Heart left ventricle (tissue), 16 donors: ENCODE results near the gene RPS6KC1. TPM values are rescaled to one million over a fixed set of nuclear protein-coding genes. Genes with fewer than 3 reads are reported as not detected.

Experiments used
- ATAC-seq, 4 donors: fragments of 200-7000 bp; cut with Tn5 transposase; one replicate each; pipeline ENCODE4 v1.9.1; 2020 to 2022; ENCODE audit warnings: moderate library complexity in 4 of 4, mild to moderate bottlenecking in 3 of 4, moderate number of reproducible peaks in 1 of 4
- DNase-seq, 5 donors: peaks; one replicate each; pipeline ENCODE4 v3.0.0-alpha.2; 2020
- H3K27ac ChIP-seq, 12 donors: fragments of 200-600 bp; sonication (generic) in 4 of 12; one replicate each; pipeline versions ENCODE4 v1.5.0 to v1.8.0; 2016 to 2022; ENCODE audit warnings: mild to moderate bottlenecking in 2 of 12
- H3K27me3 ChIP-seq, 9 donors: fragments of 200-600 bp; sonication (generic) in 2 of 9; one replicate each; pipeline versions ENCODE4 v1.5.1 to v1.8.0; 2016 to 2022; ENCODE audit warnings: mild to moderate bottlenecking in 3 of 9
- H3K36me3 ChIP-seq, 9 donors: fragments of 200-600 bp; sonication (generic) in 2 of 9; one replicate each; pipeline versions ENCODE4 v1.5.0 to v1.8.0; 2018 to 2022; ENCODE audit warnings: mild to moderate bottlenecking in 2 of 9
- H3K4me1 ChIP-seq, 12 donors: fragments of 200-600 bp; sonication (generic) in 4 of 12; one replicate each; pipeline versions ENCODE4 v1.5.0 to v1.8.0; 2016 to 2022; ENCODE audit warnings: mild to moderate bottlenecking in 3 of 12
- H3K4me3 ChIP-seq, 12 donors: fragments of 200-600 bp; sonication (generic) in 4 of 12; one replicate each; pipeline versions ENCODE4 v1.5.0 to v1.8.0; 2017 to 2022; ENCODE audit warnings: mild to moderate bottlenecking in 9 of 12, moderate library complexity in 4 of 12
- H3K9me3 ChIP-seq, 12 donors: fragments of 200-600 bp; sonication (generic) in 4 of 12; one replicate each; pipeline versions ENCODE4 v1.5.0 to v1.8.0; 2016 to 2022; ENCODE audit warnings: mild to moderate bottlenecking in 1 of 12
- CTCF ChIP-seq, 12 donors: fragments of 200-600 bp; sonication (generic) in 4 of 12; IDR thresholded peaks; one replicate each; pipeline versions ENCODE4 v1.5.0 to v1.8.0; 2018 to 2022; ENCODE audit warnings: antibody characterized with exemption in 12 of 12, mild to moderate bottlenecking in 5 of 12
- POLR2A ChIP-seq, 2 donors: fragments of 450-650 bp; IDR thresholded peaks; one replicate each; pipeline ENCODE4 v1.6.1; 2017; ENCODE audit warnings: antibody characterized with exemption in 2 of 2, mild to moderate bottlenecking in 2 of 2, moderate library complexity in 2 of 2
- WGBS, 4 donors: extraction: QIAGEN DNeasy Blood & Tissue Kit in 2 of 4; methylation state at CpG; one replicate each; pipeline versions ENCODE4 v1.1.5 to v1.1.7; 2013 to 2018; 5-methylcytosine and 5-hydroxymethylcytosine counted together
- intact Hi-C, 10 donors: fragments of 100-400 bp; cut with DNase I; formaldehyde crosslinking; loops; one replicate each; pipeline versions ENCODE4 v1.11.1 to v1.14.2; 2022
- polyA plus RNA-seq, 2 donors: library from polyadenylated mRNA; stranded (reverse); fragments of 200-250 nt; gene quantifications; one replicate each; pipeline ENCODE4 v1.2.3, GENCODE V29; 2013
- total RNA-seq, 9 donors: library from RNA; depleted of rRNA in 2 of 9; stranded (reverse); fragments of >200 nt in 2 of 9; fragmentation: NEBNext Ultra II Directional in 3 of 9; extraction: Animal tissue kit (Norgen Biotek cat#: 25700) in 3 of 9; gene quantifications; one replicate each; pipeline versions ENCODE4 v1.1.0 to v1.2.4, GENCODE V29; 2016 to 2023
- donor health status: ischemic (EF 13 %, LVEDD 7.1; RV severe dilation, severe dysfunction).
- donor health status: healthy with polysubstance abuse.
- donor health status: DM: no; HTN: yes; CAD: no.
- donor health status: DM: no; HTN: no; CAD: no.
- donor health status: ischemic (EF 25% LVEDD 6.9; RV normal size, moderate dysfunction).
- donor health status: ischemic (EF 25% LVEDD 5.7; RV mildly dilated, moderate dysfunction).
- donor health status: healthy.
- donor health status: DM: yes; HTN: yes; CAD: no.
- donor health status: ischemic (EF 35%, LVEDD 5.7; RV mildly dilated, moderate dysfunction).
- donor health status: nonischemic (EF 11% LVEDD 7.7; RV severe dilation, severe dysfunction).
- donor health status: DM: yes; HTN: yes; CAD: no.
- donor health status: PGD.
- donor health status: ischemic (EF 29% LVEDD 5.4; RV normal size, mild dysfunction).
- donor health status: nonischemic (EF 23%, LVEDD 6.1; RV moderate dilation, normal function).

Gene RPS6KC1
- total and polyA plus RNA-seq, 11 donors, result 3.0 to 15.6 (median 10.4) TPM

- no peaks in the 10 kb centered on the region for H3K4me1 ChIP-seq
- ATAC-seq (no peak), DNase-seq (no peak)
- intact Hi-C loops, result no loop called here
- H3K36me3 ChIP-seq, result no peaks in the 10 kb centered on the region
- TF ChIP-seq POLR2A (IDR thresholded peaks at IDR 0.05), result no peak
- TF ChIP-seq CTCF (IDR thresholded peaks at IDR 0.05), result no peak
- H3K4me3 ChIP-seq, result no peak overlapping the region
- H3K9me3 ChIP-seq, result peaks cover 0 to 5% (median 0%) of the 10 kb centered on the region in 12 donors
- no peak overlapping the region for H3K27ac ChIP-seq
- no peaks in the 10 kb centered on the region for H3K27me3 ChIP-seq
- 80 to 91% (median 87%) methylated on average over 4 of the region's 4 CpGs for WGBS, 4 donors
Observed at GRCh38 chr1:213291526-213291925, 240.5 kb downstream of the RPS6KC1 start.

DNA sequence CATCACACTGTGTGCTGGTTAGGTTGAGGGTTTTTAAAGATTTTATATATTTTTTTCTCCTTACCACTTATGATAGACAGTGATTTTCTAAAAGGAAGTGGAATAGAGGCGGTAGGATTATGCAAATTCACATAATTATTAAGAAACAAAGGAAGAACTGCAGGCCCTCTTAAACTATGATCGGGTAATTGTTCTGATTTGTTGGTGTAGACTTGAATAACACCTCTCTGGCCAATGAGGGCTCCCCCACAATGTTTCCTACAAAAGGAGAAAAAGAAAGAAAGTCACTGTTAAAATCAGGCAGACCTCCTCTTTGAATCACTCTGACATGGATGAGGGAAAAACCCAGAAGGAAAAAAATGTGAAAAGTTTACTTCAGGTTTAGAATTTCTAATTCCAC, 241.6 kb downstream of the RPS6KC1 start:
- no peak overlapping the region for H3K27ac ChIP-seq
- H3K27me3 ChIP-seq, result no peaks in the 10 kb centered on the region
- intact Hi-C loops, result no loop called here
- WGBS, 4 donors, result 84 to 91% (median 87%) methylated on average over 2 of the region's 2 CpGs
- no peaks in the 10 kb centered on the region for H3K36me3 ChIP-seq
- no peaks in the 10 kb centered on the region for H3K4me1 ChIP-seq
- ATAC-seq (no peak), DNase-seq (no peak)
- no peak for TF ChIP-seq CTCF (IDR thresholded peaks at IDR 0.05)
- TF ChIP-seq POLR2A (IDR thresholded peaks at IDR 0.05), result no peak
- H3K9me3 ChIP-seq, result peaks cover 0 to 16% (median 3%) of the 10 kb centered on the region in 12 donors
- no peak overlapping the region for H3K4me3 ChIP-seq

DNA sequence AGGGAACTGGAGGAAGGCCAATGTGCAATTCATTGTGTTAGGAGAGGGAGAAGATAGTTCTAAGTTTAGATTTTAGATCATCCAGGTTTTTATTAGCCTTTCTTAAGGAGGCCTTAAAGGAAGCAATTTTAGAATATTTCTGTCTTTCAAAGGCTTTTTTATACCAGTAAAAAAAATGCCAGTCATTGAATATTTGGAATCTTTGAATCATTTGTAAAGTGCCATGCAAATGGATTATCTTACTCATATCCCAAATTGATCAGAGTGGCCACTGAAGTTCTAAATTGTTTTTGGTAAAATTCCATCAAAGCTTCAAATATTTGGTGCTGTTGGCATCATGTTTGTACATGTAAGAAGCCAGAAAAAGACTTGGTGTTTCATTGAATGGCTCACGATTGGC, 244.8 kb downstream of the RPS6KC1 start:
- no peak for ATAC-seq
- DNase-seq, result no peak
- TF ChIP-seq POLR2A (IDR thresholded peaks at IDR 0.05), result no peak
- no peaks in the 10 kb centered on the region for H3K36me3 ChIP-seq
- H3K27ac ChIP-seq, result no peak overlapping the region
- 91 to 97% (median 96%) methylated on average over 1 of the region's 1 CpG for whole genome bisulfite sequencing, 4 donors
- no peak overlapping the region for H3K4me3 ChIP-seq
- intact Hi-C loops, result no loop called here
- peaks cover 0 to 20% (median 3%) of the 10 kb centered on the region in 12 donors for H3K9me3 ChIP-seq
- no peaks in the 10 kb centered on the region for H3K27me3 ChIP-seq
- no peaks in the 10 kb centered on the region for H3K4me1 ChIP-seq

GRCh38 chr1:213296558-213296957, 245.5 kb downstream of the RPS6KC1 start:
- Histone ChIP-seq H3K4me1 (no peaks in the 10 kb centered on the region), H3K4me3 (no peak overlapping the region), H3K9me3 (peaks cover 0 to 20% (median 3%) of the 10 kb centered on the region in 12 donors), H3K36me3 (no peaks in the 10 kb centered on the region), H3K27me3 (no peaks in the 10 kb centered on the region), H3K27ac (no peak overlapping the region)
- ATAC-seq, result no peak
- DNase-seq, result no peak
- TF ChIP-seq POLR2A (IDR thresholded peaks at IDR 0.05) (no peak), CTCF (IDR thresholded peaks at IDR 0.05) (no peak)
- intact Hi-C loops, result no loop called here

DNA sequence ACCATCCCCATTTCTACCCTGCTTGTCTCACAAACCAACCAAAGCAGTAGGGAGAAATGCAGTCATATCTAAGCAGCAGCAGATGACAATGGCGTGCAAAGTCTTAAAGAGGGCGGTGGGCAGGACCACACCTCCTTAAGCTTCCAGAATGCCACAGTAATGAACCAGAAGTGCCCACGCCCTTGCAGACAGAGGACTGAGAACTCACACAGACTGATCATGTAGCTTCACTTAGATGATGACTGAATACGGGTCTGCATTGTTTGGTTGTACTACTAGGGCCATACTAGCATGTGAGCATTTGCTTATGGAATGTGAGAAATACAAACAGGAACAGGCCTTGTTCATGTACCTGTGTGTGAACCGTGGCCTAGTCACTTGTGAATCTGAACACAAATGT, 246.0 kb downstream of the RPS6KC1 start:
- no peaks in the 10 kb centered on the region for H3K4me1 ChIP-seq
- ATAC-seq (no peak), DNase-seq (no peak)
- intact Hi-C loops, result no loop called here
- WGBS, 4 donors, result 90 to 99% (median 96%) methylated on average over 5 of the region's 5 CpGs
- TF ChIP-seq CTCF (IDR thresholded peaks at IDR 0.05), result no peak
- no peak for TF ChIP-seq POLR2A (IDR thresholded peaks at IDR 0.05)
- H3K4me3 ChIP-seq, result no peak overlapping the region
- no peaks in the 10 kb centered on the region for H3K27me3 ChIP-seq
- peaks cover 0 to 20% (median 3%) of the 10 kb centered on the region in 12 donors for H3K9me3 ChIP-seq
- H3K27ac ChIP-seq, result no peak overlapping the region
- no peaks in the 10 kb centered on the region for H3K36me3 ChIP-seq
